ENCODE data around the gene DTWD2. TPM values are rescaled to one million over a fixed set of nuclear protein-coding genes. Genes with fewer than 3 reads are reported as not detected.
"Not testable (repeated sequence)": the region's sequence is repeated elsewhere in the genome, so short reads cannot be mapped to it uniquely, and the experiment has no call there.

DTWD2 gene
- total RNA-seq, 3 donors from 2014 or later: 6.4 to 23.1 (median 14.1) TPM

- no peak for DNase-seq (ENCODE audit: low spot score in 2 of 2)
- no peak for TF ChIP-seq POLR2AphosphoS5 (IDR thresholded peaks at IDR 0.05)
- TF ChIP-seq POLR2A (IDR thresholded peaks at IDR 0.05): no peak
- no peak for TF ChIP-seq CTCF (IDR thresholded peaks at IDR 0.05)
- intact Hi-C loops (cut with DNase I; ENCODE audit: low total_unique reads): no loop called here
Measured at GRCh38 chr5:118873417-118873816, 114.9 kb downstream of the DTWD2 start.

GRCh38 chr5:118863345-118863744 is 125.0 kb downstream of the DTWD2 start:
- Histone ChIP-seq H3K27me3 (no peaks in the 10 kb centered on the region), H3K9me3 (no peaks in the 10 kb centered on the region), H3K27ac (no peak overlapping the region), H3K4me3 (no peak overlapping the region), H3K4me1 (no peaks in the 10 kb centered on the region), H3K36me3 (no peaks in the 10 kb centered on the region)
- intact Hi-C loops (cut with DNase I; ENCODE audit: low total_unique reads): no loop called here
- no peak for TF ChIP-seq POLR2A (IDR thresholded peaks at IDR 0.05)
- TF ChIP-seq CTCF (IDR thresholded peaks at IDR 0.05): no peak
- TF ChIP-seq POLR2AphosphoS5 (IDR thresholded peaks at IDR 0.05): no peak
- no peak for DNase-seq (ENCODE audit: low spot score in 2 of 2)

More at GRCh38 chr5:118873417-118873816, 114.9 kb downstream of the DTWD2 start:
- Histone ChIP-seq H3K27me3 (no peaks in the 10 kb centered on the region), H3K27ac (no peak overlapping the region), H3K36me3 (no peaks in the 10 kb centered on the region), H3K4me1 (no peaks in the 10 kb centered on the region), H3K4me3 (no peak overlapping the region), H3K9me3 (peaks cover 35 to 36% of the 10 kb centered on the region in 2 donors)

- intact Hi-C loops (cut with DNase I; ENCODE audit: low total_unique reads): no loop called here
- no peak for DNase-seq (ENCODE audit: low spot score in 2 of 2)
- no peak for TF ChIP-seq POLR2AphosphoS5 (IDR thresholded peaks at IDR 0.05)
- no peak for TF ChIP-seq POLR2A (IDR thresholded peaks at IDR 0.05)
- TF ChIP-seq CTCF (IDR thresholded peaks at IDR 0.05): no peak
- no peaks in the 10 kb centered on the region for H3K9me3 ChIP-seq
- H3K27ac ChIP-seq: no peak overlapping the region
- no peak overlapping the region for H3K4me3 ChIP-seq
- H3K27me3 ChIP-seq: no peaks in the 10 kb centered on the region
- no peaks in the 10 kb centered on the region for H3K36me3 ChIP-seq
- H3K4me1 ChIP-seq: no peaks in the 10 kb centered on the region
Measured at GRCh38 chr5:118862596-118862995, 125.8 kb downstream of the DTWD2 start.

- H3K4me3 ChIP-seq: no peak overlapping the region
- H3K4me1 ChIP-seq: no peaks in the 10 kb centered on the region
- no peak for TF ChIP-seq POLR2AphosphoS5 (IDR thresholded peaks at IDR 0.05)
- TF ChIP-seq CTCF (IDR thresholded peaks at IDR 0.05): no peak
- no peak for TF ChIP-seq POLR2A (IDR thresholded peaks at IDR 0.05)
- H3K27ac ChIP-seq: no peak overlapping the region
- no peaks in the 10 kb centered on the region for H3K36me3 ChIP-seq
- intact Hi-C loops (cut with DNase I; ENCODE audit: low total_unique reads): no loop called here
- no peak for DNase-seq (ENCODE audit: low spot score in 2 of 2)
- no peaks in the 10 kb centered on the region for H3K9me3 ChIP-seq
- no peaks in the 10 kb centered on the region for H3K27me3 ChIP-seq
Measured at GRCh38 chr5:118857700-118858099, 130.6 kb downstream of the DTWD2 start.

- Histone ChIP-seq H3K27ac (no peak overlapping the region), H3K4me1 (no peaks in the 10 kb centered on the region), H3K27me3 (no peaks in the 10 kb centered on the region), H3K9me3 (peaks cover 7 to 8% of the 10 kb centered on the region in 2 donors), H3K36me3 (no peaks in the 10 kb centered on the region), H3K4me3 (no peak overlapping the region)
- DNase-seq (ENCODE audit: low spot score in 2 of 2): no peak
- no peak for TF ChIP-seq POLR2AphosphoS5 (IDR thresholded peaks at IDR 0.05)
- no peak for TF ChIP-seq CTCF (IDR thresholded peaks at IDR 0.05)
- TF ChIP-seq POLR2A (IDR thresholded peaks at IDR 0.05): no peak
- intact Hi-C loops (cut with DNase I; ENCODE audit: low total_unique reads): no loop called here
Measured at GRCh38 chr5:118854819-118855218, 133.5 kb downstream of the DTWD2 start.

- H3K36me3 ChIP-seq; H3K4me3 ChIP-seq; H3K27ac ChIP-seq; DNase-seq (ENCODE audit: low spot score in 2 of 2); H3K27me3 ChIP-seq; intact Hi-C loops (cut with DNase I; ENCODE audit: low total_unique reads); H3K9me3 ChIP-seq; H3K4me1 ChIP-seq: not testable (repeated sequence)
Measured at GRCh38 chr5:118851785-118852184, 136.6 kb downstream of the DTWD2 start.

- H3K36me3 ChIP-seq; H3K4me1 ChIP-seq; DNase-seq (ENCODE audit: low spot score in 2 of 2); H3K27ac ChIP-seq; H3K4me3 ChIP-seq; H3K27me3 ChIP-seq; H3K9me3 ChIP-seq; intact Hi-C loops (cut with DNase I; ENCODE audit: low total_unique reads): not testable (repeated sequence)
Measured at GRCh38 chr5:118849507-118849906, 138.8 kb downstream of the DTWD2 start.
